Dermis blood vessel endothelial cell (primary cell): ENCODE results near the gene NUDT3. TPM values are rescaled to one million over a fixed set of nuclear protein-coding genes. Genes with fewer than 3 reads are reported as not detected.
"Not testable (repeated sequence)": the region's sequence is repeated elsewhere in the genome, so short reads cannot be mapped to it uniquely, and the experiment has no call there.

Source experiments
- DNase-seq: peaks from one replicate; pipeline ENCODE4 v3.0.0; 2010
- total RNA-seq: library from RNA; depleted of rRNA; stranded (reverse); fragments of >200 nt; gene quantifications from 2 replicates; pipeline ENCODE4 v1.2.3, GENCODE V29; 2014

The NUDT3 gene
- total RNA-seq, 1 donor from 2014 or later: 24.3 TPM

GRCh38 chr6:34340906-34341480 is 51.5 kb downstream of the NUDT3 start:
- DNase-seq: no peak

GRCh38 chr6:34340394-34340793 is 52.1 kb downstream of the NUDT3 start:
- DNase-seq: no peak

- no peak for DNase-seq
Observed at GRCh38 chr6:34339971-34340370, 52.5 kb downstream of the NUDT3 start.

GRCh38 chr6:34339432-34339831 is 53.0 kb downstream of the NUDT3 start:
- DNase-seq: no peak

GRCh38 chr6:34338811-34339210 is 53.7 kb downstream of the NUDT3 start:
- DNase-seq: no peak

- no peak for DNase-seq
Observed at GRCh38 chr6:34338377-34338776, 54.1 kb downstream of the NUDT3 start.

GRCh38 chr6:34334796-34335416 is 57.6 kb downstream of the NUDT3 start:
- DNase-seq: no peak

- no peak for DNase-seq
Observed at GRCh38 chr6:34333858-34334257, 58.6 kb downstream of the NUDT3 start.

GRCh38 chr6:34332251-34333198 is 59.9 kb downstream of the NUDT3 start:
- no peak for DNase-seq

GRCh38 chr6:34331371-34332050 is 61.0 kb downstream of the NUDT3 start:
- peak; percentile 66 for DNase-seq

GRCh38 chr6:34329814-34330213 is 62.7 kb downstream of the NUDT3 start:
- DNase-seq: not testable (repeated sequence)

- DNase-seq: no peak
Observed at GRCh38 chr6:34328969-34329368, 63.5 kb downstream of the NUDT3 start.

GRCh38 chr6:34327313-34328205 is 64.9 kb downstream of the NUDT3 start:
- not testable (repeated sequence) for DNase-seq

- DNase-seq: no peak
Observed at GRCh38 chr6:34325633-34326032, 66.8 kb downstream of the NUDT3 start.

GRCh38 chr6:34324738-34325444 is 67.6 kb downstream of the NUDT3 start:
- DNase-seq: no peak

GRCh38 chr6:34324221-34324620 is 68.2 kb downstream of the NUDT3 start:
- not testable (repeated sequence) for DNase-seq

GRCh38 chr6:34323300-34323699 is 69.2 kb downstream of the NUDT3 start:
- no peak for DNase-seq

GRCh38 chr6:34322732-34323131 is 69.7 kb downstream of the NUDT3 start:
- DNase-seq: no peak

GRCh38 chr6:34321821-34322220 is 70.6 kb downstream of the NUDT3 start:
- peak; percentile 11 for DNase-seq

- no peak for DNase-seq
Observed at GRCh38 chr6:34319471-34319885, 73.0 kb downstream of the NUDT3 start.
